Measurements from ENCODE around the gene RNF212. TPM values are rescaled to one million over a fixed set of nuclear protein-coding genes. Genes with fewer than 3 reads are reported as not detected.
A peak's percentile ranks its signal among the peaks of the same experiment; 100 is the strongest.

The RNF212 gene
- total and polyA plus RNA-seq, 12 donors: 0.21 to 2.1 (median 0.31) TPM; not detected in 4

- DNase-seq (no peak), ATAC-seq (no peak)
- Histone ChIP-seq H3K4me1 (peaks cover 0 to 8% (median 0%) of the 10 kb centered on the region in 9 donors), H3K9me3 (no peaks in the 10 kb centered on the region), H3K27ac (no peak overlapping the region), H3K36me3 (peaks cover 0 to 15% (median 0%) of the 10 kb centered on the region in 9 donors), H3K27me3 (peaks cover 0 to 27% (median 19%) of the 10 kb centered on the region in 7 donors), H3K4me3 (no peak overlapping the region)
- TF ChIP-seq CTCF (IDR thresholded peaks at IDR 0.05): no peak
- intact Hi-C loops (cut with DNase I): no loop called here
- WGBS, 2 donors: 72 to 73% methylated on average over 26 of the region's 26 CpGs
Measured at GRCh38 chr4:1027219-1027914, 86.0 kb downstream of the RNF212 start.

- WGBS, 2 donors: 38 to 40% methylated on average over 17 of the region's 17 CpGs
- Histone ChIP-seq H3K4me1 (peaks cover 0 to 8% (median 0%) of the 10 kb centered on the region in 9 donors), H3K9me3 (no peaks in the 10 kb centered on the region), H3K27me3 (peaks cover 0 to 16% (median 9%) of the 10 kb centered on the region in 7 donors), H3K36me3 (peaks cover 0 to 15% (median 0%) of the 10 kb centered on the region in 9 donors), H3K27ac (no peak overlapping the region), H3K4me3 (no peak overlapping the region)
- intact Hi-C loops (cut with DNase I): no loop called here
- DNase-seq: peak; percentile 45 to 56
- TF ChIP-seq CTCF (IDR thresholded peaks at IDR 0.05): no peak
- peak; percentile 53 to 69 (median 65) for ATAC-seq
Measured at GRCh38 chr4:1026115-1026514, 87.2 kb downstream of the RNF212 start.

- DNase-seq: no peak
Measured at GRCh38 chr4:1024882-1025545, 88.3 kb downstream of the RNF212 start.

More at GRCh38 chr4:1024882-1025545, 88.3 kb downstream of the RNF212 start:
- Histone ChIP-seq H3K36me3 (peaks cover 0 to 15% (median 0%) of the 10 kb centered on the region in 9 donors), H3K27me3 (peaks cover 0 to 8% (median 4%) of the 10 kb centered on the region in 7 donors), H3K9me3 (no peaks in the 10 kb centered on the region), H3K4me3 (no peak overlapping the region), H3K4me1 (peaks cover 0 to 8% (median 0%) of the 10 kb centered on the region in 9 donors), H3K27ac (no peak overlapping the region)
- WGBS, 2 donors: 93 to 95% methylated on average over 32 of the region's 32 CpGs
- intact Hi-C loops (cut with DNase I): no loop called here
- ATAC-seq: no peak
- no peak for TF ChIP-seq CTCF (IDR thresholded peaks at IDR 0.05)
